ENCODE results near the gene KIF1C.
"Not testable (repeated sequence)": the region's sequence is repeated elsewhere in the genome, so short reads cannot be mapped to it uniquely, and the experiment has no call there.

Gene KIF1C

DNA sequence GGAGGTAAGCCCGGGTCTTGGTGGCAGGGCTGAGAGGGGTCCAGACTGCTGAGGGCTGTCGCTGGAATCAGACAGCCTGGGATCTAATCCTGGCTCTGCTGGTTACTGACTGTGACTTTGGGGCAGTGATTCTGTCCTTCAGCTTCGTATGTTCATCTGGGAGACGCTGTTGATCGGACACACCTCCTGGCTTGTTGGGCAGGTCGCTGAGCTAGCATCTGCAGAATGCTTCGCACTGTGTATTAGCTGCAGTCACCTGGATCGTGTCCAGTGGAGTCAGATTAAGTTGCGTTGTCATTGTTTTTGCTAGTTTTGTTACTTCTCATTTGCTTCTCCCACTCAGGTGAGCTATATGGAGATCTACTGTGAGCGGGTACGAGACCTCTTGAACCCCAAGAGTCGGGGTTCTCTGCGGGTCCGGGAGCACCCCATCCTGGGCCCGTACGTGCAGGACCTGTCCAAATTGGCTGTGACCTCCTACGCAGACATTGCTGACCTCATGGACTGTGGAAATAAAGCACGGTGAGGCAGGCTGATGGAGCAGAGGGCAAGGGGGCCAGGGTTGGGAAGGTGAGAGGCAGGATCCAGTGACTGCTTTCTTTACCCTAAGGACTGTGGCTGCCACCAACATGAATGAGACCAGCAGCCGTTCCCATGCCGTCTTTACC, 4.5 kb downstream of the KIF1C start:
- no peak for ATAC-seq
- DNase-seq = no peak

DNA sequence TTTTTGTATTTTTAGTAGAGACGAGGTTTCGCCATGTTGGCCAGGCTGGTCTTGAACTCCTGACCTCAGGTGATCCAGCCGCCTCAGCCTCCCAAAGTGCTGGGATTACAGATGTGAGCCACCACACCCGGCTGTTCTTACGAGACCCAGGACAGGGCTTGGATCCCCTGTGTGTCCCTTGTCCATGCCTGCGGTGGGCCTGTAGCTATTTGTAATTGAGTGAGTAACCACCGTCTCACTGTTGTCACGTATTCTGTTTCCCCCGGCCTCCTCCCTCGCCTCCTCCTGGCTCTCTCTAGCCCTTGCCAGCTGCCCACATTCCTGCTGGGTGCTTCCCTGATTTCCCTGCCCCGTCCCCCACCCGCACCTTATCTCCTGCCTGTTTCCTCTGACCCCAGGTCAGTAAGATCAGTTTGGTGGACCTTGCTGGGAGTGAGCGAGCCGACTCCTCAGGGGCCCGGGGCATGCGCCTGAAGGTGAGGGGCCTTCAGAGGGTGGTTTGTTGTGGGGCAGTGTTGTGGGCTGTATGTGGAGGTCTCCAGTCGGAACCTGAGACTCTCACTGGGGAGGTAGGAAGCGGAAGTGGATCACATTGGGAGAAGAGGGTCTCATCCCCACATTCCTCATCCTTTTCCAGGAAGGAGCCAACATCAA, 5.6 kb downstream of the KIF1C start:
- no peak for ATAC-seq
- no peak for DNase-seq

DNA sequence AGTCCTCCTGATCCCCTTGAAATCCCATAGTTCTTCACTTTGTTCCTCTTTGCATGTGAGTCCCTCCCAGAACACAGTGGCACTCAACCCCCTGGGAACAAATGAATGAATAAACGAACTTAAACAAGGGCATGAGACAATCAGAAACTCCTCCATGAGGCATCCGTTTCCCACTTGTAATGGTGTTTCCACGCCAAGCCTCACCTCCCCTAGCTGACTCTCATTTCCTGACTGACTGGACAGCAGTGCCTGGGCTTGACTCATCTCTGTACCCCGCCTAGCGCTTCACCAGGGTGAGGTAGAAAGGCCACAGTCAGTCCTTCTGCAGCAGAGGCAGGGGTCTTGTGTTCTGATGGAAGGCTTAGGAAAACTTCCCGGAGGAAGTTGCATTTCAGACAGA, 14.2 kb downstream of the KIF1C start:
- peak; percentile 37 for DNase-seq
- peak; percentile 84 for ATAC-seq

DNA sequence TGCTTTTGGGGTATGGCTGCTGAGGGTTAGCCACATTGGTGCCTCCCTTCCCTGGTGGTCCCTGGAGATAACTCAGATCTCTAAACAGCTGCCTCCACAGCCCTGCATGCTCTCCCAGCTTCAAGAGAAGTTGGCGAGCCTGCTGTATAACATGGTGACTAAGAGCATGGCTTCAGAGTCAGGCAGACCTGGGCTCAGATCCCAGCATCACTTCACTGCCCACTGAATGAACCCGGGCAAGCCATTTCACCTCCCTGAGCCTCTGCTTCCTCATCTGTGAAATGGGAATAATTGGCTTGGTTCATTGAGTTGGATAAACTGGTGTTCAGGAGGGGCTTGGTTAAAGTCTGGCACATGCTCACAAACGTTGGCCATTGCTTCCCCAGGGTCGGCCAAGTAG, 16.6 kb downstream of the KIF1C start:
- DNase-seq (no peak), ATAC-seq (no peak)

DNA sequence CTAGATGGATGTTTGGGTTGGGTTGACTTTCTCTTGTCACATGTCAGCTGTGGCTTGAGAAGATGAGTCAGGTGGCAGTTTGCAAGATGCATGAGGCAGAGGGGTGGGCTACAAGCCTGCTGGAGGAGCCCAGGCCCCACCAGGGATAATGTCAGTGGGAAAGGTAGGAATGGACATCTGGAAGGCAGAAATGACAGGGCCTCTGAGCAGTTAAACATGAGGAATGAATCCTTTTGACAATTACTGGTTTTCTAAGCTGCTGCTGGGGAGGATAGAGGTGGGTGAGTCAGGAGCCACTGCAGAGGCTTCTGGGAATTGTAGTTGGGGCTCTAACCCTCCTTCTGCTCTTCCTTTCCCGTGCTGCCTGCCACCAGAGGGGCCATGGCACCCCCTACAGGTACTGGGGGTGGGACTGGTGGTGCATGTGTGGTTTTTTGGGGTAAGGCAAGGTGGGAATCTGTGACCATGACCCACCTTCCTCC, 21.8 kb downstream of the KIF1C start:
- peak; percentile 57 for DNase-seq

DNA sequence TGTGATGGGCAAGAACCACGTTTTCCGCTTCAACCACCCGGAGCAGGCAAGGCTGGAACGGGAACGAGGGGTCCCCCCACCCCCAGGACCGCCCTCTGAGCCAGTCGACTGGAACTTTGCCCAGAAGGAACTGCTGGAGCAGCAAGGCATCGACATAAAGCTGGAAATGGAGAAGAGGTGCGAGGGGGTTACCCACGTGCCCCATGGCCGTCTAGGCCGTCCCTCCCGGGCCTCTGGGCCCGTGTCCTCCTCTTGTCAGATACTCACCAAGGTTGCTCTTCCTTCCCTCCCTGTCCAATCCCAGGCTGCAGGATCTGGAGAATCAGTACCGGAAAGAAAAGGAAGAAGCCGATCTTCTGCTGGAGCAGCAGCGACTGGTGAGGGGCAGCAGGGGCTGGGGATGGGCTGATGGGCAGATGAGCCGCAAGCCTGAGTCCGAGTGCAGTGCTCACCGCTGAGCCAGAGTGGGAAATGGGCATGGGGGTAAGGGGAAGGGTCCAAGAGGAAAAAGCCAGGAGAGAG, 22.8 kb downstream of the KIF1C start:
- no peak for ATAC-seq
- no peak for DNase-seq

More for the DNA sequence above, 21.8 kb downstream of the KIF1C start:
- ATAC-seq = peak; percentile 85

DNA sequence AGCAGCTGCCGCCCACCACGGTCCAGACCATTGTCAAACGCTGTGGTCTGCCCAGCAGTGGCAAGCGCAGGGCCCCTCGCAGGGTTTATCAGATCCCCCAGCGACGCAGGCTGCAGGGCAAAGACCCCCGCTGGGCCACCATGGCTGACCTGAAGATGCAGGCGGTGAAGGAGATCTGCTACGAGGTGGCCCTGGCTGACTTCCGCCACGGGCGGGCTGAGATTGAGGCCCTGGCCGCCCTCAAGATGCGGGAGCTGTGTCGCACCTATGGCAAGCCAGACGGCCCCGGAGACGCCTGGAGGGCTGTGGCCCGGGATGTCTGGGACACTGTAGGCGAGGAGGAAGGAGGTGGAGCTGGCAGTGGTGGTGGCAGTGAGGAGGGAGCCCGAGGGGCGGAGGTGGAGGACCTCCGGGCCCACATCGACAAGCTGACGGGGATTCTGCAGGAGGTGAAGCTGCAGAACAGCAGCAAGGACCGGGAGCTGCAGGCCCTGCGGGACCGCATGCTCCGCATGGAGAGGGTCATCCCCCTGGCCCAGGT, 24.5 kb downstream of the KIF1C start:
- DNase-seq = no peak
- ATAC-seq = no peak

DNA sequence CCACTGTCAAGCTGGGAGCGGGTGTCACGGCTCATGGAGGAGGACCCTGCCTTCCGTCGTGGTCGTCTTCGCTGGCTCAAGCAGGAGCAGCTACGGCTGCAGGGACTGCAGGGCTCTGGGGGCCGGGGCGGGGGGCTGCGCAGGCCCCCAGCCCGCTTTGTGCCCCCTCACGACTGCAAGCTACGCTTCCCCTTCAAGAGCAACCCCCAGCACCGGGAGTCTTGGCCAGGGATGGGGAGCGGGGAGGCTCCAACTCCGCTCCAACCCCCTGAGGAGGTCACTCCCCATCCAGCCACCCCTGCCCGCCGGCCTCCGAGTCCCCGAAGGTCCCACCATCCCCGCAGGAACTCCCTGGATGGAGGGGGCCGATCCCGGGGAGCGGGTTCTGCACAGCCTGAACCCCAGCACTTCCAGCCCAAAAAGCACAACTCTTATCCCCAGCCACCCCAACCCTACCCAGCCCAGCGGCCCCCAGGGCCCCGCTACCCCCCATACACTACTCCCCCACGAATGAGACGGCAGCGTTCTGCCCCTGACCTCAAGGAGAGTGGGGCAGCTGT, 25.9 kb downstream of the KIF1C start:
- no peak for DNase-seq
- no peak for ATAC-seq

DNA sequence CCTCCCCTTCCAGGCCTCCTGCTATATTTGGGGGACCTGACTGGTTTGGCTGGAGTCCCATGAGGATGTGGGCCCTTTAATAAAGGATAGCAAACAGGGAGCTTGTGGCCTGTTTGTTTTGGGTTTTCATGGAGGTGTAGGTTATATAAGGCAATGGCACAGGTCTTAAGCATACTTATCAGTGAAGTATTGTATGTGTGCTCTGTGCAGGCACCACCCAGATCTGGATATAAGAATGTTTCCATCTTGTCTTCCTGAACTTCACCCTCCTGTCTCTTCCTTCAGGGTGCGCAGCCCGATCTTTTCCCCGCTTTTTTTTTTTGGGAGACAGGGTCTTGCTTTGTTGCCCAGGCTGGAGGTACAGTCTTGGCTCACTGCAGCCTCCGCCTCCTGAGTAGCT, 26.9 kb downstream of the KIF1C start:
- DNase-seq (no peak), ATAC-seq (no peak)

DNA sequence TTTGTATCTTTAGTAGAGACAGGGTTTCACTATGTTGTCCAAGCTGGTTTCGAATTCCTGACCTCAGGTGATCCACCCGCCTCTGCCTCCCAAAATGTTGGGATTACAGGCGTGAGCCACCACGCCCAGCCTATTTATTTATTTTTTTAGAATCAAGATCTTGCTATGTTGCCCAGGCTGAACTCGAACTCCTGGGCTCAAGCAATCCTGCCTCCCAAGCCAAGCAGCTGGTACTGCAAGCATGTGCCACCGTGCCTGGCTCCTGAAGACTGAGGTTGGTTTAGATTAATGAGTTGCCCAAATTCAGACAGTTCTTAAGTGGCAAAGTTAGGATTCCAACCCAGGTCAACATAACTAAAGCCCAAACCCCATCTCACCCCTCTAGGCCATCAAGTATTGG, 29.5 kb downstream of the KIF1C start:
- no peak for ATAC-seq

DNA sequence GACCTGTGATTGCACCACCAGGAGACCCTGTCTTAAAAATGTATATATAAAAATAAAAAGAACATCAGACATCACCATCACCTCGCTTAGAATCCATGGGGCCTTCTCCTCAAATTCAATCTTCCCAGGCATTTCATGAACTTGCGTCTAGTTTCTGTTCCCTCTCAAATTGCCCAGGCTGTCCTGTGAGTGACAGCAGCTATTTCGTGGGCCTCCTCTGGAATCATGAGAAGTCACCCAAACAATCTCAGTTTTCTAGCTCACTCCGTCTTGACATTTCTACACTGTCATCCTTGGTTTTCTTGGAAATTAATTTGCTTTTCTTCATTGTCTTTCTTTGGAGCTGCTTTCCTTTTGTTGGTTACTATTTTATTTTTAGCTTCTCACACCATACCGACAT, 30.2 kb downstream of the KIF1C start:
- ATAC-seq (no peak), DNase-seq (no peak)

More for the DNA sequence above, 29.5 kb downstream of the KIF1C start:
- DNase-seq = no peak

DNA sequence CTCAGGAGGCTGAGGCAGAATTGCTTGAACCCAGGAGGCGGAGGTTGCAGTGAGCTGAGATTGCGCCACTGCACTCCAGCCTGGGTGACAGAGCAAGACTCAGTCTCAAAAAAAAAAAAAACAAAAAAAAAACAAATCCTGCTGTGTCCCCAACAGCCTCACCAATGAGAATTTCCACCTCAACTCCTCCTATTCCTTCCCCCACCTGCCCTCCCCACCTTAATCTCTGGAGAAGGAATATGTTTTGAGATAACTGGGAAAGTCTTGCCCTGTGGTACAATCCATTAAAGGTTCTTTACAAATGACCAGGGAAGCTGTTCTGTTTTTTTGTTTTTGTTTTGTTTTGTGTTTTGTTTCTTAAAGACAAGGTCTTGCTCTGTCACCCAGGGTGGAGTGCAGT, 32.4 kb downstream of the KIF1C start:
- DNase-seq, ATAC-seq: not testable (repeated sequence)

DNA sequence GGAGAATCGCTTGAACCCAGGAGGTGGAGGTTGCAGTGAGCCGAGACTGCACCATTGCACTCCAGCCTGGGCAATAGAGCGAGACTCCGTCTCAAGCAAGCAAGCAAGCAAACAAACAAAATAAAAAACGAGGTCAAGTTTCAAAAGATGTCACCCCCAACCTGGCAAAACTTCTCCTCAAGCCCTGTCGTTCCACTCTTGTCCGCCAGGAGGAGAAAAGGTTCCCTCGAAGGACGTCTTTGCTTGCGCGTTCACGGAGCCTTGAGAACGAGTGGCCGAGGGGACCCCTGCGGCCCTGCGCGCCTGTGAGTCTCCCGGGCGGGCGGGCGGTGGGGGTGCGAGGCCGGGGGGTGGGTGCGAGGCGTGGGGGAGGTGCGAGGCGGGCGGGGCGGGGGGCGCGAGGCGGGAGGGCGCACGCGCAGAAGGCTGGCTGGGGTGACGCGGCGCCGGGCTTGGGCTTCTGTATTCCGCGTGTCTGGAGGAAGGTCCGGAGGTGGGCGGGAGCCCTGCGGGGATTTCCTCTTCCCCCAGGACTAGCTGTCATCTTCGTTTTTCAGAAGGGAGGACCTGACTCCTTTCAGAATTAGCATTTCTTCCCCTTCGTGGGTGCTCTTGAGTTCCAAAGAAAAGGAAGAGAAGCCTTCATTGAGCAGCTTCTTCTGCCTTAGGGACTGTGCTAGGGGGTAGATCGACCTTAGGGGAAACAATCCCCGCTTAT, 33.8 kb downstream of the KIF1C start:
- peak; percentile 87 for DNase-seq
- ATAC-seq = peak; percentile 91

DNA sequence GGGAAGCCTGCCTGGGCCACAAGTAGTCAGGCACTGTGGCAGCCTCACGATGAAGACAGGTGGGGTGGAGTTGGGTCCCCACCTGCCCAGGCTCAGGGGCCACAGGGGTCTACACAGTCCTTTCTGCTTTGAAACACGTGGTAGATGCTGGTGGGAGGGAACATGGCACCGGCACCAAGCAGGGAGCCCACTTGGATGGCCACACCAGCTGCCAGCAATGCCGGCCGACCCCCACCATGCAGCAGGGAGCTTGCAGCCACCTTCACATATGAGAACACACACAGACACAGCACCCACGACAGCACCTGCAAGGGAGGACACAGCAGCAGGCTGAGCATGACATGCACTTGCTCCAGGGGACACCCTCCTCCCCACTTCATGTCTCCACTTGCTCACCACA, 35.1 kb downstream of the KIF1C start:
- ATAC-seq (no peak), DNase-seq (no peak)

DNA sequence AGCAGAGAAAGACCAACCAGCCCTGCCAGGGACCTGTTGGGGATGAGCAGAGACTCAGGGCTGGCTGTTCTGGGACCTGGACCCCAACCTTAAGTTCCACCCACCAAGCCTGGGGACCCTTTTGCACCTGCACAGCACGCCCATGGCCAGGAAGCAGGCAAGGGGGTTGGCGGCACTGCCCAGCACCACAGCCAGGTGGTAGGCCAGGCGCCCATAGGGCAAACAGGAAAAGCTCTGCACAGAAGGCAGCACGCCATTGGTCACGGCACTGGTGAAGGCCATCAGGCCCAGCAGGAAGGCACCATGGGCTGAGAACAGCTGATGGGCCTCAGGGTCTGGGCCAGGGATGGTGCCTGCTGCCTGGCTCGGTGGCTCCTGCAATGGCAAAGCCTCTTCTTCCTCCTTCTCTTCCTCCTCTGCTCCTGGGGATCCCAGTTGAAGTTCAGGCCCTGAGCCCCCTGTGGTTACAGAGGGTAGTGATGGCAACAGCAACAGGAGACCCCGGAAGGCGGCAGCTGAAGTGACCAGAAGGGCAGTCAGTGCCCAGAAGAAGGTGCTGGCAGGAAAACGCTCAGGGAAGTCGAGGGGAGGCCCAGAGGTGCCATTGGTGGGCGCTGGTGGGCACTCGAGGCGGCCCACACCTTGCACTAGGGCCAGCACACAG, 35.7 kb downstream of the KIF1C start:
- DNase-seq (no peak), ATAC-seq (no peak)

DNA sequence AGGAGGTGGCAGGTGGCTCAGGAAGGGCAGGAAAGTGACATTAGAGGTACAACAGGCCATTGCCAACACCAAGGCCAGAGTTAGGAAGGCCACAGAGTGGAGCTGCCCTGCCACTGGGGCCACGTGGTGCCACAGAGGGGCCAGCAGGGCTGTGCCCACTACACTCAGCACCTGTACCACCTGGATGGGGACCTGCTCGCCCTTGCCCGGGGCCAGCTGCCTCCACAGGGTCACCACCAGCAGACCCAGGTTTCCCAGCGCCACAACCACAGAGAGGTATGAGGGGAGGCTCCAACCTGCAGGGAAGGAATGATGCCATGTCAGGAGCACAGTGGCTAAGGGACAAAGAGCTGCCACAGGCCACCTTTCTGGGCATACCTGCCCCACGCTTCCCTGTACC, 36.3 kb downstream of the KIF1C start:
- ATAC-seq = no peak
- DNase-seq = no peak

DNA sequence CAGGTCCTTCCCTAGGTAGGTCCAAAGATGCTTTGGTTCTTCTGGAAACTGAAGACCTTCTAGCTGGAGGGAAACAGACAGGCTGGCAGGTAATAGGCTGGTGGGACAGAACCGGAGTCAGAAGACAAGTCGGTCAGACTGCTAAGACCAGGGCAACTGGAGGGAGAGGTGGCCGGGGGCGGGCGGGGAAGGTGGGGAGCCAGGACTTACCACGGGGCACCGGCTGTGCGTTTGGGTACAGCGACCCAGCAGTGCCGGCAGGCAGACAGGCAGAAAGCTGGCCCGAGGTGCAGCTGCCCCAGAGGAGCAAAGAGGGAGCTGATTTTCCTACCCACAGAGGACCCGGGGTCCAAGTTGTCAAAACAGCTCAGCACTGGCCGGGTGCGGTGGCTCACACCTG, 36.9 kb downstream of the KIF1C start:
- ATAC-seq (no peak), DNase-seq (no peak)

DNA sequence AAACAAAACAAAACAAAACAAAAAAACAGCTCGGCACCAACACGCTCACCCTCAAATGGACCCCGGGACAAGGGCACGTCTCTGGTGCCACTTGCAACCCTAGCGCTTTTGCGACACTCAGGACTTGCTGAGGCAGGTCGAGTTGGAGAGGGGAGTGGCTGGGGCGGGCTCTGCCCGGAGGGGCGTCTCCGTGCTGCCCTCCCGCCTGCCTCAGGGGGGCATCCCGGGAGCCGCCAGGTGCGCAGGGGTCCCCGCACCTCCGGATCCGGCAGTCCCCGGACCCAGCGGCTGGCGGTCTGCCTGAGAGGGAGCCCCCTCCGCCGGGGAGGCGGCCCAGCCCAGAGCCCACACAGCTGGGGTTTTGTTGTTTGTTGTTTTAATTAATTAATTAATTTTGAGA, 37.6 kb downstream of the KIF1C start, which contains the start of gene SLC52A1:
Gene SLC52A1 (minus strand): TSS at position 112 of the 400 bp plus-strand sequence. CDS start 820 bp downstream, outside the sequence.
- ATAC-seq (no peak), DNase-seq (no peak)

DNA sequence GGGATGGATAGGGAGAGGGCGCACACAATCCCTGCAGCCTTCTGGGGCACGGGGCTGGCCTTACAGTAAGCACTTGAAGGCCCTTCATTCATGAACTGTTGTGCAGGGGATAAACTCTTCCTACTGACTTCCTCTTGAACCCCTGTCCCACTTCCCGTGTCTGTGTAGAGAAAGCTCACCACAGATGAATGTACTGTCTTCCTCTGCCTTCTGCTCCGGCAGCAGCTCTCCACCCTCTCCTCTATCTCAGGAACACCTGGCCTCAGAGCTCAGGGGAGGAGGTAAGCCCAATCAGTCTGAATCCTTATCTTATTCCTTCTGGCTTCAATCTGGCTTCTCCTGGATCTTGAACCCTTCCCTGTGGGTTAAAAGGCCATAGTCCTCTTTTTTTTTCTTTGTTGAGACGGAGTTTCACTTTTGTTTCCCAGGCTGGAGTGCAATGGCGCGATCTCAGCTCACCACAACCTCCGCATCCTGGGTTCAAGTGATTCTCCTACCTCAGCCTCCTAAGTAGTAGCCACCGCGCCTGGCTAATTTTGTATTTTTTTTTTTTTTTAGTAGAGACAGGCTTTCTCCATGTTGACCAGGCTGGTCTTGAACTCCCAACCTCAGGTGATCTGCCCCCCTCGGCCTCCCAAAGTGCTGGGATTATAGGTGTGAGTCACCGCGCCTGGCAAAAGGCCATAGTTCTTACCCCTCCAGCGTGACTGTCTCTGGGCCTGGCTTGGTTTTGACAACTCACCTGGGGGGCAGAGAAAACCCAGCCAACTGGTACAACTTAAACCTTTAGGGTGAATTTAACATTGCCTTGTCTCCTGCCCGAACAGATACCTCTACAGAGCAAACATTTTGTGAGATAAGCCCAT, 44.6 kb downstream of the KIF1C start:
- ATAC-seq (peak; percentile 28), DNase-seq (peak; percentile 27)

DNA sequence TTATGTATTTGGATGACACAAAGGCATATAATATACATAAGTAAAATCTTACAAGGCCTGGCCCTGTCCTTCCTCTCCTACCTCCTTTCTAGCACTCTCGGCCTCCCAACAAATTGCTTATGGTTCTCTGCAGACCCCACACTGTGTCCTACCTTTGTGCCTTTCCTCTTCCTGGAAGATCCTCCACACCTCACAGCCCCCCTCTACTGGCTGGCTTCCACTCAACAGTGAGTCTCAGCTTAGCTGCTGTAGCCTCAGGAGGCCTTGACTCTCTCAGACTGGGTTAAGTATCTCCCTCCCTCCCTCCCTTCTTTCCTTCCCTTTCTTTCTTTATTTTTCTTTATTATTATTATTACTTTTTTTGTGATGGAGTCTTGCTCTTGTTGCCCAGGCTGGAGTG, 45.8 kb downstream of the KIF1C start:
- ATAC-seq (no peak), DNase-seq (no peak)

DNA sequence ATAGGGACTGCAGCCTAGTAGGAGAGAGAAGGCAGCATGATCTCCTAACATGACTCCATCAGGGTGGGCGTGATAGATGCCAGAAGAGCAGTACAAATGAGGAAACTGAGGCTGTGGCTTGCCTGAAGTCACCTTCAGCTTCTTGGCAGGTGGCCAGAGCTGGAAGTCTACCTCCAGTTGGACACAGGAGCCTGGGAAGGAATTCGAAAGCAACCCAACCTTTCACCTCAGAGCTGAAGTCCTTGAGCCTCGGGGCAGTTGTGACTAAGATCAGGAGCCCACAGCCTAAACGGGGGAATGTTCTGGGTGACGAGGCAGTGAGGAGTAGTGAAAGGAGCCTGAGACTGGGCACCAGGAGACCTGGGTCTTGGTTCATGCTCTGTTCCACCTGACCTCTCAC, 46.9 kb downstream of the KIF1C start:
- no peak for ATAC-seq
- no peak for DNase-seq
